Keratinocyte (primary cell): Measurements from ENCODE around the gene SMARCA2. TPM values are rescaled to one million over a fixed set of nuclear protein-coding genes. Genes with fewer than 3 reads are reported as not detected.

ENCODE experiments used
- DNase-seq: peaks from one replicate; pipeline ENCODE4 v3.0.0-alpha.2; 2011; ENCODE audit warnings: low read depth, missing footprints, low spot score
- FAIRE-seq: peaks from 2 replicates; lab custom pipeline; 2011; peaks lifted over from hg19 to GRCh38; lab: Jason Lieb, UNC
- H2AFZ ChIP-seq: 2 replicates; pipeline ENCODE4 v1.6.0; 2012; ENCODE audit warnings: low read length, control low read depth, inconsistent platforms; ENCODE audit not compliant: control insufficient read depth
- H3K27ac ChIP-seq: 2 replicates; pipeline ENCODE4 v1.5.1; 2011; ENCODE audit warnings: low read length; ENCODE audit not compliant: control insufficient read depth, insufficient read depth
- H3K27me3 ChIP-seq: 3 replicates; pipeline ENCODE4 v1.6.0; 2011; ENCODE audit warnings: low read length; ENCODE audit not compliant: control insufficient read depth, insufficient read depth; ENCODE audit errors: extremely low read depth
- H3K36me3 ChIP-seq, 2 experiments: 2 replicates in 1 of 2; 3 replicates in 1 of 2; pipeline ENCODE4 v1.5.1; 2011; ENCODE audit warnings: low read length in 2 of 2, mild to moderate bottlenecking in 1 of 2; ENCODE audit not compliant: control insufficient read depth in 2 of 2, insufficient read depth in 2 of 2; ENCODE audit errors: extremely low read depth in 1 of 2
- H3K4me1 ChIP-seq: 3 replicates; pipeline ENCODE4 v1.5.1; 2011; ENCODE audit warnings: low read length; ENCODE audit not compliant: control insufficient read depth, insufficient read depth; ENCODE audit errors: extremely low read depth
- H3K4me2 ChIP-seq: 3 replicates; pipeline ENCODE4 v1.6.0; 2011; ENCODE audit warnings: low read depth, low read length; ENCODE audit not compliant: control insufficient read depth, insufficient read depth; ENCODE audit errors: extremely low read depth
- H3K4me3 ChIP-seq, 3 experiments: fragments of 200-600 bp in 1 of 3; sonication (generic) in 1 of 3; 2 replicates in 2 of 3; 3 replicates in 1 of 3; pipeline ENCODE4 v1.5.1; 2011 to 2016; ENCODE audit warnings: low read length in 3 of 3, mild to moderate bottlenecking in 3 of 3, control low read depth in 2 of 3, inconsistent platforms in 1 of 3, low read depth in 1 of 3, mixed read lengths in 1 of 3, mixed run types in 1 of 3, moderate library complexity in 1 of 3; ENCODE audit not compliant: control insufficient read depth in 2 of 3, insufficient read depth in 2 of 3; ENCODE audit errors: extremely low read depth in 1 of 3
- H3K79me2 ChIP-seq: 2 replicates; pipeline ENCODE4 v1.6.0; 2012; ENCODE audit warnings: low read length; ENCODE audit not compliant: control insufficient read depth, insufficient read depth
- H3K9ac ChIP-seq: 3 replicates; pipeline ENCODE4 v1.6.0; 2011; ENCODE audit warnings: low read length; ENCODE audit not compliant: control insufficient read depth, insufficient read depth; ENCODE audit errors: extremely low read depth
- H3K9me1 ChIP-seq: 3 replicates; pipeline ENCODE4 v1.6.0; 2011; ENCODE audit warnings: low read length; ENCODE audit not compliant: control insufficient read depth, insufficient read depth; ENCODE audit errors: extremely low read depth
- H3K9me3 ChIP-seq: 2 replicates; pipeline ENCODE4 v1.5.1; 2012; ENCODE audit warnings: low read depth, low read length; ENCODE audit not compliant: control insufficient read depth
- H4K20me1 ChIP-seq: 3 replicates; pipeline ENCODE4 v1.6.0; 2011; ENCODE audit warnings: low read length; ENCODE audit not compliant: control insufficient read depth, insufficient read depth; ENCODE audit errors: extremely low read depth
- CTCF ChIP-seq, 3 experiments: IDR thresholded peaks in 1 of 3; conservative IDR thresholded peaks in 1 of 3; optimal IDR thresholded peaks in 1 of 3; 2 replicates in 2 of 3; 3 replicates in 1 of 3; pipeline versions ENCODE3 to v1.5.1; 2011; ENCODE audit warnings: low read length in 3 of 3, mild to moderate bottlenecking in 3 of 3, moderate library complexity in 2 of 3, control low read depth in 1 of 3, inconsistent platforms in 1 of 3; ENCODE audit not compliant: insufficient read depth in 2 of 3; ENCODE audit errors: extremely low read depth in 1 of 3
- EZH2 ChIP-seq: IDR thresholded peaks from one replicate; pipeline ENCODE4 v1.6.1; 2012; ENCODE audit warnings: inconsistent platforms, mild to moderate bottlenecking, low read length, moderate library complexity
- dilution Hi-C: fragments of 300-500 bp; cut with MboI; formaldehyde crosslinking; loops from one replicate; pipeline ENCODE4 v1.7.0; 2020; ENCODE audit warnings: low sequenced_read_pairs; ENCODE audit not compliant: extremely low pct_ligation_motif_present
- polyA plus RNA-seq, 5 experiments: library from polyadenylated mRNA; depleted of rRNA in 3 of 5; stranded (reverse) in 3 of 5; stranded (forward) in 1 of 5; unstranded in 1 of 5; fragments of >200 nt; gene quantifications; 1 replicate in 1 of 5; 2 replicates in 3 of 5; 3 replicates in 1 of 5; pipeline versions ENCODE4 v1.2.1 to v1.2.3, GENCODE V29; 2011 to 2012; ENCODE audit warnings: missing spikeins in 2 of 5, low read depth in 1 of 5, low replicate concordance in 1 of 5

SMARCA2 gene
- polyA plus RNA-seq, 1 donor (not counting 4 experiments of a cell fraction or from before 2014, with no cell fraction given), result 39.0 TPM

GRCh38 chr9:2016408-2017330, 1.5 kb downstream of the SMARCA2 start:
- H3K27ac ChIP-seq, result peak overlapping the region; percentile 85

GRCh38 chr9:2017331-2018161, 2.4 kb downstream of the SMARCA2 start:
- Histone ChIP-seq H3K36me3 (no peaks in the 10 kb centered on the region), H3K9me3 (no peaks in the 10 kb centered on the region), H4K20me1 (no peaks in the 10 kb centered on the region), H3K27ac (peak overlapping the region; percentile 85), H3K4me3 (peak overlapping the region; percentile 79 to 91 (median 90)), H3K27me3 (no peaks in the 10 kb centered on the region), H3K9ac (peak overlapping the region; percentile 86), H3K4me1 (peaks cover 16% of the 10 kb centered on the region), H2AFZ (peak overlapping the region; percentile 97), H3K9me1 (no peaks in the 10 kb centered on the region), H3K79me2 (peaks cover 38% of the 10 kb centered on the region), H3K4me2 (peak overlapping the region; percentile 99)
- no peak for DNase-seq
- dilution Hi-C loops, result no loop called here
- TF ChIP-seq EZH2 (no peak), CTCF (optimal IDR thresholded peaks at IDR 0.05 in 1 of 3, IDR thresholded peaks at IDR 0.05 in 1 of 3, conservative IDR thresholded peaks at IDR 0.05 in 1 of 3; ENCODE audit: extremely low read depth in 1 of 3, insufficient read depth in 2 of 3, low read length in 3 of 3) (no peak)
- FAIRE-seq, result no peak

More at GRCh38 chr9:2016408-2017330, 1.5 kb downstream of the SMARCA2 start:
- TF ChIP-seq CTCF (optimal IDR thresholded peaks at IDR 0.05 in 1 of 3, IDR thresholded peaks at IDR 0.05 in 1 of 3, conservative IDR thresholded peaks at IDR 0.05 in 1 of 3; ENCODE audit: extremely low read depth in 1 of 3, insufficient read depth in 2 of 3, low read length in 3 of 3) (peak in 1 of 3 experiments; percentile 23), EZH2 (no peak)
- H3K79me2 ChIP-seq, result peaks cover 33% of the 10 kb centered on the region
- FAIRE-seq, result peak; percentile 32
- peak overlapping the region; percentile 97 for H2AFZ ChIP-seq
- peak overlapping the region; percentile 79 to 91 (median 90) for H3K4me3 ChIP-seq
- no peaks in the 10 kb centered on the region for H3K9me3 ChIP-seq
- no peaks in the 10 kb centered on the region for H3K36me3 ChIP-seq
- H3K4me2 ChIP-seq, result peak overlapping the region; percentile 99
- H3K9me1 ChIP-seq, result no peaks in the 10 kb centered on the region
- no peak for DNase-seq
- peak overlapping the region; percentile 86 for H3K9ac ChIP-seq
- no peaks in the 10 kb centered on the region for H4K20me1 ChIP-seq
- H3K27me3 ChIP-seq, result no peaks in the 10 kb centered on the region
- dilution Hi-C loops, result no loop called here
- H3K4me1 ChIP-seq, result peaks cover 14% of the 10 kb centered on the region
